ENCODE data around the gene TTC39A.

TTC39A gene

GRCh38 chr1:51283979-51284378 is 46.4 kb downstream of the TTC39A start:
- no peak for TF ChIP-seq CTCF (IDR thresholded peaks at IDR 0.05)

- no peak for TF ChIP-seq CTCF (IDR thresholded peaks at IDR 0.05)
These were observed 47.8 kb downstream of the TTC39A start for GRCh38 chr1:51282605-51283004.

- no peak for TF ChIP-seq CTCF (IDR thresholded peaks at IDR 0.05)
These were observed 48.6 kb downstream of the TTC39A start for GRCh38 chr1:51281807-51282206.

- no peak for TF ChIP-seq CTCF (IDR thresholded peaks at IDR 0.05)
These were observed 49.9 kb downstream of the TTC39A start for GRCh38 chr1:51280321-51280978.

- no peak for TF ChIP-seq CTCF (IDR thresholded peaks at IDR 0.05)
These were observed 54.1 kb downstream of the TTC39A start for GRCh38 chr1:51276286-51276685.

- no peak for TF ChIP-seq CTCF (IDR thresholded peaks at IDR 0.05)
These were observed 55.7 kb downstream of the TTC39A start for GRCh38 chr1:51274676-51275075.

- no peak for TF ChIP-seq CTCF (IDR thresholded peaks at IDR 0.05)
These were observed 57.4 kb downstream of the TTC39A start for GRCh38 chr1:51272916-51273315.

- no peak for TF ChIP-seq CTCF (IDR thresholded peaks at IDR 0.05)
These were observed 59.6 kb downstream of the TTC39A start for GRCh38 chr1:51270751-51271150.

Data from LNCAP (cell line).